ENCODE measurements around the gene EPB41L2. TPM values are rescaled to one million over a fixed set of nuclear protein-coding genes. Genes with fewer than 3 reads are reported as not detected.

The EPB41L2 gene
- total RNA-seq, 1 donor from 2014 or later: 66.3 TPM

DNA sequence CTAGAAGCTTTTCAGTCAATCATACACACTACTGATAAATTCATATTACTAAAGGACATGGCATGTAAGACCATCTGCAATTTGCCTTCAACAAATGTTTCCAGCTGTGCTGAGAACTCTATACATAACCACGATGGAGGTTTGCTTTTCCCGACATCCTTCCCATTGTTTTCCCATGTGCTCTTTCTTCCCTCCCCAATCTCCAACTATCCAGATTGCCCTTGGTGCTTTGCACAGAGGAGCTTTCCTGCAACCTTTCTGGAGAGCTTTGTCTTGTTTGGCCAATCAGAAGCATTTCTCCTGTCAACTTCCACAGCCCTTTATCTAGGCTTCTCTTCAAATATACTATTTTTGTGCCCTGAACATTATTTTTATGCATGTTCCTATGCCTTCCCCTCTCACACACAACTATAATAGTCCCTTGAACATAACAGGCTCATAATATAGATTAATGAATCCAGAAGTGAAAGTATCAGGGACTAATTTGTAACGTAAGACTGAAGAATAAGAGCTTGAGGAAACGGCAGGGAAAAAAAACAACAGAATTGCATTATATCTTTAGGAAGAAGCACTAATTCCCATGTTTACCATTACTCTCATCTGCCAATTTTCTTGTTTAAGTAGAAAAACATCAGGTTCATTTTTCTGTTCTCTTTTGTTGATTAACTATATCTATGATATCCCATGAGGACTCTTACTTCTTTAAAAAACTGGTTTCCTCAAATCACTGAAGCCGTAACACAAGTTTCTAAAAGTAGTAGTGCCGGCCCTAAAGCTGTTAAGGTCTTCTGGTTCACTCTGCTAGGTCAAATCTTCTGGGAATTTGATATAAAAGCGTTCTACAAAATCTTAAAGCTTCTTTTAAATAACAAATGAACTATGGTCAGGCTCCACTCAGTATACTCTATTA, 215.8 kb downstream of the EPB41L2 start:
- H3K36me3 Mint-ChIP-seq: no peaks in the 10 kb centered on the region
- H3K9me3 Mint-ChIP-seq: no peaks in the 10 kb centered on the region
- H3K4me1 Mint-ChIP-seq: peaks cover 16% of the 10 kb centered on the region
- no peak for DNase-seq (ENCODE audit: low spot score in 2 of 2, unreplicated experiment in 2 of 2)
- no peaks in the 10 kb centered on the region for H3K27me3 Mint-ChIP-seq (ENCODE audit: low read depth)
- H3K27ac Mint-ChIP-seq: peak overlapping the region; percentile 57
- no peak for TF ChIP-seq CTCF (IDR thresholded peaks at IDR 0.05; ENCODE audit: unreplicated experiment)
- no peak overlapping the region for H3K4me3 Mint-ChIP-seq

GRCh38 chr6:130846501-130846900, 216.5 kb downstream of the EPB41L2 start:
- no peak for TF ChIP-seq CTCF (IDR thresholded peaks at IDR 0.05; ENCODE audit: unreplicated experiment)
- H3K36me3 Mint-ChIP-seq: no peaks in the 10 kb centered on the region
- H3K4me3 Mint-ChIP-seq: no peak overlapping the region
- H3K4me1 Mint-ChIP-seq: peaks cover 12% of the 10 kb centered on the region
- no peak for DNase-seq (ENCODE audit: low spot score in 2 of 2, unreplicated experiment in 2 of 2)
- H3K9me3 Mint-ChIP-seq: no peaks in the 10 kb centered on the region
- H3K27ac Mint-ChIP-seq: peak overlapping the region; percentile 43
- no peaks in the 10 kb centered on the region for H3K27me3 Mint-ChIP-seq (ENCODE audit: low read depth)

DNA sequence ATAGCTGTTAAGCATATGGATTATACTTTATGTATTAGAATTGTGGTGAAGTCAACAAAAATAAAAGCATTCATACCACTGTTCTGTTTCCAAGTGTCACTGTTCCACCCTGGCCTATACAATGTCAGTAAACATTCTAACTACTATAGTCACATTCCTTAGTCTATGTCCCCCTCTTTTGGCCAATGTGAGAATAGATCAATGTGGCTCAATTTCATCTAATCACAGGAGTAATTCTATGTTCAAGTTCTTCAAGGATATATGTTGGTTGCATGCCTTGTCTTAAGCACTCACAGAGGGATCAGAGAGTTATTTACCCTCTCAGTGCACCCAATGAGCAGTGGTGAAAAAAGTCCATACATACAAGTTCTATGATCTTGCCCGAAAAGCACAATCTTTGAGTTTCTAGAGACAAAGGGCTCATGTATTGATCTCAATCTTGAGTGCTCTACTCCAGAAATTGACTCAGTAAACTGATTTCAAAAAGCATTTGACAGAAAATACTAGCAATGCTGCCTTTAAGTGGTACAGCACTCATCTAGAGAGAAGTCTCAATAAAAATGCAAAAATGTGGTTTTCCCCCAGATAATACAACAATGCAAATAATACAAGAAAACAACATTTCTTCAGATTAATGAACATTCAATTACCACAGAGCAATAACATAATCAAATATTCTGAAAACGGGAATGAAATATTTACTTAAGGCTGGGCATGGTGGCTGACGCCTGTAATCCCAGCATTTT, 219.3 kb downstream of the EPB41L2 start:
- Mint-ChIP-seq H3K9me3 (no peaks in the 10 kb centered on the region), H3K27me3 (ENCODE audit: low read depth) (no peaks in the 10 kb centered on the region), H3K4me3 (no peak overlapping the region), H3K27ac (no peak overlapping the region), H3K4me1 (peaks cover 12% of the 10 kb centered on the region), H3K36me3 (no peaks in the 10 kb centered on the region)
- TF ChIP-seq CTCF (IDR thresholded peaks at IDR 0.05; ENCODE audit: unreplicated experiment): peak; percentile 49
- no peak for DNase-seq (ENCODE audit: low spot score in 2 of 2, unreplicated experiment in 2 of 2)

- Mint-ChIP-seq H3K27ac (no peak overlapping the region), H3K4me3 (no peak overlapping the region), H3K4me1 (peaks cover under 1% of the 10 kb centered on the region), H3K36me3 (no peaks in the 10 kb centered on the region), H3K27me3 (ENCODE audit: low read depth) (no peaks in the 10 kb centered on the region), H3K9me3 (no peaks in the 10 kb centered on the region)
- TF ChIP-seq CTCF (IDR thresholded peaks at IDR 0.05; ENCODE audit: unreplicated experiment): no peak
- no peak for DNase-seq (ENCODE audit: low spot score in 2 of 2, unreplicated experiment in 2 of 2)
Measured at GRCh38 chr6:130841128-130841728, 221.8 kb downstream of the EPB41L2 start.

DNA sequence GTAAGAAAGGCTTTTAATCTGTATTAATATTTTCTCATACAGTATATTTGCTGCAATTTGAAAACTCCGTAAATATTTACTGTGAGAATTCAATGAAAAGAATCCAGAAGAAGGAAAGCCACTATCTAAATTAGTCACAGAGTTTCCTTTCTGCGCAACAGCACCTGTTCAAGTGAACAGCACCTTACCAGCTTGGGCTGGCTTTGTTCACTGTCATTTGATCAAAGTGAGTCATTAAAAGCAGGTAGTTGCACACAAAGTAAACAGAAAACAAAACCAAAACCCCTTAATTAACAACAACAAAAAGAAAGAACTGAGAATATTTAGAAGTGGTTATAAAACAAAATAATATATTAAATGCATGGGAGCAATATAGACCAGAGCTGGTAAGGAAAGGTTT, 223.0 kb downstream of the EPB41L2 start:
- no peak for TF ChIP-seq CTCF (IDR thresholded peaks at IDR 0.05; ENCODE audit: unreplicated experiment)
- no peaks in the 10 kb centered on the region for H3K36me3 Mint-ChIP-seq
- no peaks in the 10 kb centered on the region for H3K9me3 Mint-ChIP-seq
- H3K27me3 Mint-ChIP-seq (ENCODE audit: low read depth): no peaks in the 10 kb centered on the region
- H3K27ac Mint-ChIP-seq: no peak overlapping the region
- H3K4me1 Mint-ChIP-seq: no peaks in the 10 kb centered on the region
- no peak for DNase-seq (ENCODE audit: low spot score in 2 of 2, unreplicated experiment in 2 of 2)
- no peak overlapping the region for H3K4me3 Mint-ChIP-seq

Measured in mesothelial cell of epicardium (in vitro differentiated cells).